Tibial nerve (tissue), 3 donors: ENCODE results near the gene STUM.

ENCODE experiments used
- CTCF ChIP-seq, 5 experiments: fragments of 200-600 bp in 3 of 5; fragments of 450-650 bp in 2 of 5; sonication (generic) in 3 of 5; IDR thresholded peaks; one replicate each; pipeline ENCODE4 v1.5.1; 2016 to 2019; ENCODE audit warnings: antibody characterized with exemption in 5 of 5, mild to moderate bottlenecking in 3 of 5, moderate library complexity in 2 of 5
- POLR2A ChIP-seq, 2 donors: fragments of 450-650 bp; IDR thresholded peaks; one replicate each; pipeline ENCODE4 v1.6.1; 2017; ENCODE audit warnings: antibody characterized with exemption in 2 of 2, mild to moderate bottlenecking in 2 of 2, moderate library complexity in 2 of 2

GRCh38 chr1:226600254-226600653, 51.7 kb downstream of the STUM start:
- TF ChIP-seq CTCF (IDR thresholded peaks at IDR 0.05) (no peak), POLR2A (IDR thresholded peaks at IDR 0.05) (no peak)
